Ishikawa (cell line): ENCODE measurements around the gene SAMD4B.

Experiments
- CEBPB ChIP-seq: IDR thresholded peaks from 2 replicates; pipeline ENCODE4 v1.6.1; 2012
- CREB1 ChIP-seq: IDR thresholded peaks from 2 replicates; pipeline ENCODE4 v1.6.1; 2012; ENCODE audit warnings: low read depth
- EGR1 ChIP-seq: IDR thresholded peaks from 2 replicates; pipeline ENCODE4 v1.6.1; 2012
- EP300 ChIP-seq: IDR thresholded peaks from 2 replicates; pipeline ENCODE4 v1.6.1; 2012; ENCODE audit warnings: borderline replicate concordance
- FOXM1 ChIP-seq: IDR thresholded peaks from 2 replicates; pipeline ENCODE4 v1.6.1; 2012; ENCODE audit warnings: low read depth, borderline replicate concordance
- MAX ChIP-seq: IDR thresholded peaks from 2 replicates; pipeline ENCODE4 v1.6.1; 2012
- NFIC ChIP-seq: IDR thresholded peaks from 2 replicates; pipeline ENCODE4 v1.6.1; 2012
- RAD21 ChIP-seq: IDR thresholded peaks from 2 replicates; pipeline ENCODE4 v1.6.1; 2012; ENCODE audit warnings: low read depth
- REST ChIP-seq: IDR thresholded peaks from 2 replicates; pipeline ENCODE4 v1.6.1; 2012; ENCODE audit warnings: low read depth, mild to moderate bottlenecking
- TAF1 ChIP-seq: IDR thresholded peaks from 2 replicates; pipeline ENCODE4 v1.6.1; 2012; ENCODE audit warnings: low read depth, mild to moderate bottlenecking
- TCF12 ChIP-seq: IDR thresholded peaks from 2 replicates; pipeline ENCODE4 v1.6.1; 2012; ENCODE audit warnings: low read depth
- TEAD4 ChIP-seq: IDR thresholded peaks from 2 replicates; pipeline ENCODE4 v1.6.1; 2012
- USF1 ChIP-seq: IDR thresholded peaks from 2 replicates; pipeline ENCODE4 v1.6.1; 2012
- YY1 ChIP-seq: IDR thresholded peaks from 2 replicates; pipeline ENCODE4 v1.6.1; 2012; ENCODE audit warnings: low read depth
- ZBTB7A ChIP-seq: IDR thresholded peaks from 2 replicates; pipeline ENCODE4 v1.6.1; 2012; ENCODE audit warnings: low read depth

Gene SAMD4B

GRCh38 chr19:39381910-39382611 lies 39.8 kb downstream of the SAMD4B start:
- TF ChIP-seq TAF1, result no peak
- TF ChIP-seq EP300, result no peak
- TF ChIP-seq TCF12, result no peak
- no peak for TF ChIP-seq EGR1

- TF ChIP-seq CEBPB, result no peak
- TF ChIP-seq TCF12, result no peak
- TF ChIP-seq TAF1, result no peak
- TF ChIP-seq MAX, result no peak
- no peak for TF ChIP-seq REST
- no peak for TF ChIP-seq USF1
Measured at GRCh38 chr19:39382991-39383828, 41.0 kb downstream of the SAMD4B start.

GRCh38 chr19:39384839-39385568 lies 42.8 kb downstream of the SAMD4B start:
- TF ChIP-seq TEAD4, result no peak

GRCh38 chr19:39385629-39386411 lies 43.6 kb downstream of the SAMD4B start:
- TF ChIP-seq CEBPB (no peak), TEAD4 (no peak), REST (no peak), USF1 (no peak), NFIC (no peak), YY1 (no peak), EP300 (no peak), ZBTB7A (no peak), EGR1 (no peak), FOXM1 (no peak), TAF1 (no peak), RAD21 (no peak), MAX (no peak), TCF12 (no peak), CREB1 (no peak)

- TF ChIP-seq USF1 (no peak), ZBTB7A (no peak), RAD21 (no peak), TCF12 (no peak), EGR1 (no peak), CREB1 (no peak)
Measured at GRCh38 chr19:39386557-39386956, 44.3 kb downstream of the SAMD4B start.
